HK-2 (cell line): ENCODE data around the gene ATXN10.
A peak's percentile ranks its signal among the peaks of the same experiment; 100 is the strongest.

Experiments used
- DNase-seq: peaks from one replicate; pipeline ENCODE4 v3.0.0-alpha.2; 2018; ENCODE audit not compliant: unreplicated experiment

The ATXN10 gene

DNA sequence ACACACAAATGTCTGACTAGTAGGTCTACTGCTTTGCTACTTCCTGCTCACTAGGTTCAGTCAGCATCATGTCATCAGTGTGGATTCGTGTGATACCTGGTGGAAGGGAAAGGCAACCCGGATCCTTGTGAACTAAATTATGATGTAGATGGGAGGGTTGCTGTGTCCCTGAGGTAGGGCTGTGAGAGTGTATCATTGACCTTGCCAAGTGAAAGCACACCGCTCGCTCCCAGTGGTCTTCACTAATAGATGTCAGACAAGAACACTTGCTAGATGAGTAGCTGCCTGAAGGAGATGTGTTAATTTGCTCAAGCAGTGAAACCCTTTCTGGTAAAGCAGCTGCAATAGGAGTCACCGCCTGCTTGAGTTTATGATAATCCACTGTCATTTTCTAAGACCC, 185.9 kb downstream of the ATXN10 start:
- DNase-seq = no peak

DNA sequence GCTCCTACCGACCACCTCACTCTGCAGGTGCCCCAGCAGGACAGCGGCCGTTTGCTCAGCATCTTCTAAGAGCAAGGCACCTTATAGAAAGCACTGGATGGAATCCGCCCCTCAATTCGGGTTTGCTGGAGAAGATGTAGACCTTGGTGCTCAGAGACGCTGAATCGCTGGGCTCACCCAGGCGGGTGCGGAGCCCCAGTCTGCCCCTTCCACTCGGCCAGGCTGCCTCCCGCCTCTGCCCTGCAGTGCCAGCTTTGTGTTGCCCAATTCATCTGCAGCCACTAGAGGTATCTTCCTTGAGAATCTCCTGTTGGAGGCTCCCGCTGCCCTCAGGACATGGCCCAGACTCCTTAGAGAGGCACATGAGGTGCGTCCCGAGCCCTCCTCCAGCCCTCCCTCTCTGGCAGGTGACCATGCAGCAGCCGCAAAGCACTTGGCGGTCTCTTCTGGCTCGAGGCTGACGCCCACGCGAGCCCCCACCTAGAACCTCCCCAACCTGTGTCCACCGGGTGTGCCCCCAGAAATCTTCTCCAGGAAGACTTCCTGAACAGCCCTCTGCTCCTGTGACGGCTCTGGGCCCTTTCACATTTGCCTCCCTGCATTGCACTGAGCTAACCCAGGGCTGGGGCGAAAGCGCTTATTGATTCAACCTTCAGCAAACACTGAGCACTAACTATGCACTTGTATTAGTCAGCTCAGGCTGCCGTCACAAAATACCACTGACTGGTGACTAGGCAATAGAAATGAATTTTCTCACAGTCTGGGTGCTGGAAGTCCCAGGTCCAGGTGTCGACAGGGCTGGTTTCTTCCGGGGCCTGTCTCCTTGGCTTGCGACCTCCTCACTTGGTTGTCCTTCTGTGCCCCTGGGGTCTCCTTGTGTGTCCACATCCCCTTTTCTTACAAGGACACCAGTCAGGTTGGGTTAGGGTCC, 187.9 kb downstream of the ATXN10 start:
- DNase-seq = no peak

DNA sequence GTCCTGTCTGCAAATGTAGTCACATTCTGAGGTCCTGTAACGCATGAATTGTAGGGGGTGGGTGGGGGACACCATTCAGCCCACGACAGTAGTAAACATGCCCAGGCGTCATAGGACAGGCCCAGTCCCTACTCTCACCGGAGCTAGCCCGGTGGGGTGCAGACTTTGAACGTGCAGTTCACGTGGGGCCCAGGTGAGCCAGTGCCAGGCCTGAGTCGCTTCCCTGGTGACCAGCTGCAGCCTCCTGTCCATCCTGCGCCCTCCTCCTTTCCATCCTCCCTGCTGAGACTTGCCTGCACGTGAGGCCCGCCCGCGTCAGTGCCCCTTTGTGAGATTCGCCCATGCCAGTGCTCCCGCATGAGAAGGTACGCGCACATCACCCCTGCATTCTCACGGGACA, 188.6 kb downstream of the ATXN10 start:
- DNase-seq = no peak

DNA sequence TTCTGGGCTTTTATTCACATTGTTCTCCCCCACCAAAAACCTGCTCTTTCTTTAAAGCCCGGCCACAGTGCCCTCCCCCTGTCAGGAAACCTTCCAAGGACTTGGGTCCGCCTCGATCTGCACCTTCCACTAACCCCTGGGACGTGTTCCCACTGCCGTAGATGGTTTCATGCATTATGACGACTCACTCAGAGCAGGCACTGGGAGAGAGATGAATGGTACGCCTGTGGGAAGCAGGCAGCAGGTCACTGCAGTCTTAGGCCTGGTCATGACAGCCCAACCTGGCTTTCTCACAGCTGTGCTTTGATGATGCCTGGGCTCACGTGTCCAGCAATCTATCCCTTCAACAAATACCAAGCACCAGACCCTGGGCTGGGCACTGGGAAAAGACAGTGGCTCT, 189.6 kb downstream of the ATXN10 start:
- no peak for DNase-seq

DNA sequence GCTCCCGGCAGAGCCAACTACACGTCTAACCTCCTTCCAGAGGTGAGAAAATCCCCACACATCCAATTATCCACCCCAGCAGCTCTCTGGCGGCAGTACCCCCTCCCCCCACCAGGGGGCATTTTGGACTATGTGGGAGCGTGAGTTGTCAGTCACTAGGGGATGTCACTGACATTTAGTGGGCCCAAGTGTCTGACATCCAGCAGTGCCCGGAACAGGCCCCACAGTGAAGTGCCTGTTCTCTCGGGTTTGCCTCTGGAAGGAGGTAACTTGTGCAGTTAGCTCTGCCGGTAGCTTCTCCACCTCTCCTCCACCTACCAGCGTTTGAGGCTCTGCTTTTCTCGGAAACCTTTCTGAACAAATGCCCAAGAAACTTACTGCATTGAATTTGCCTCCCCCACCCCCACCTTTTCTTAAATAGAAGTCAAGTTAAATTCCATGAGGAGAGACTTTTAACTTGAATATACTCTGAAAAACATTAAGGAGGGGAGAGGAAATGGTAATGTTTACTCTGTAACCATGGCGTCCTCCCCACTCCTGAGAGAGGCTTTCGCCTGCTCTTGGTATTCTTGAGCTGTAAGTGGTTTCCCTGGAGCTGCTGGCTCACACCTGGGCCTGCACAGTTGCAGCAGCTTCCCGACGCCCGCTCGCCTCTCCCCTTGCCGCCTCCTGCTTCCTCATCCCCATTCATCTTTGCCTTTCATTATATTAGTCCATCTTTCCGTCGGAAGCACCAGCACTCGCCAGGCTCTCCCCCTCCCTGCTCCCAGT, 192.5 kb downstream of the ATXN10 start:
- DNase-seq = peak; percentile 72

DNA sequence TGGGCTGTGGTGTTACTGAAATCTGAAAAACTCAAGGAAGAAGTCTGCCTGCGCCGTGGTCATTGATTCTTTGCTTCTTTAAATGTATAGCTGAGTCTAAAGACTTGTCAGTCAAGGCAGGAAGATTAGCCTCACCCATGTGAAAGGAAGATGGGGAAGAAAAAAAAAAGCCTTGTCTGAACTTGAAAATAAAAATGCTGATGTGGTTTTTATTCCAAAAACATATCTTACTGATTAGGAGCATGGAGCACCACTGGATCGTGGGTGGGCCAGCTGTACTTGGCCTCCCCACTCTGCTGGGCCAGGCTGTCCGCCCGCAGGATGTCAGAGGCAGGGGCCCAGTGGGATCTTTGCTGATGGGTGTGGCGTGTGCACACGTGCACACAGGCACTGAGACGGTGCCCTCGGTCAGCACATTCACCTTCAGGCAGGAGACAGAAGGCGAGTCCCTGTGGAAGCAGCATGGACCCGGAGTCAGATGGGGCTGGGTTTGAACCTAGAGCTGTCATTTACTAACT, 193.4 kb downstream of the ATXN10 start:
- DNase-seq = no peak

DNA sequence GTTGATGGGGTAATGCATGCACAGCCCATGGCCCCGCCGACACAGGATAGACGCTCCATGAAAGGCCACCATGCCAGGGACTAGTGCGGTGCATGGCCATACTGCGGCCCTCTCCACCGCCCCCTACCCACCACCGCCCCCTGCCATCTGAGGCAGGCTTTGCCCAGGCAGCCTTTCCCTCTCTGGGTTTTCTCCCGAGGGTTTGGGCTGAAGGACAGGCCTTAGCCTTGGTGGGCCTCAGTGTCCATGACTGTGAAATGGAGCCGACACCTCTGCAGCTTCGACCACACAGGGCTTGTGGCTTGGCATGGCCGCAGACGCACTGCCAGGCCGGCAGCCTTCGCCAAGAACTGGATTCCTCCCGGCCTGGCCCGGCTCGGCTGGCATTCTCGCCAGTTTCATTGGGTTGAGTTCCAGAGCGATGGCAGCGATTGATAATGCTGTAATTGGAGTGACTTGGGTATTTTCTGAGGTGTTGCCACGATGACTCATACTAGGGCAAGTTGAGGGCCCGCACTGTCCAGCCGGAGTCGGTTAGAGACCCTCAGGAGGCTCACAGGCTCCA, 194.0 kb downstream of the ATXN10 start:
- no peak for DNase-seq

DNA sequence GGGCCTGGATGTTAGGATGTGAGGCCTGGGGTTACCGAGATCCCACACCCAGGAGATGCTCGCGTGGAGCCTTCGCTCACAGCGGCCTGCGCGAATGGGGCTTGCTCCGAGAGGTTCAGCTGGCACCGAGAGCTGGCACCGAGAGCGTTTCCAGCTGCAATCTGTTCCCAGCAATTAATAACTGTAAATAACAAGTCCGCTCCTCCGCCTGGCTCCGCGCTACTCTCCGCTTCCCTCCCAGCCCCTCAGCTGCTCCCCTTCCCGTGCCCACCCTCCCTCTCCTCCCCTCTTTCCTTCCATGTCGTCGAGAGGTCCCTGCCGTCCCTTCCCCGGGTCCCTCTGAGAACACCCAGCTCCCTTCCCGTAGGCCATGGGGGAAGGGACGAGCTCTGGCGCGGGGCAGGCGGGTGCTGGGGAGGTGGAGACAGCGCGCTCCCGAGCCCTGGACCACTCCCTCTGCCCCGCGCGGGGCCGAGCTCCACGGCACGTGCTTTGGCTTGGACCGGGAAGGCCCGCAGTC, 194.6 kb downstream of the ATXN10 start:
- DNase-seq = no peak

DNA sequence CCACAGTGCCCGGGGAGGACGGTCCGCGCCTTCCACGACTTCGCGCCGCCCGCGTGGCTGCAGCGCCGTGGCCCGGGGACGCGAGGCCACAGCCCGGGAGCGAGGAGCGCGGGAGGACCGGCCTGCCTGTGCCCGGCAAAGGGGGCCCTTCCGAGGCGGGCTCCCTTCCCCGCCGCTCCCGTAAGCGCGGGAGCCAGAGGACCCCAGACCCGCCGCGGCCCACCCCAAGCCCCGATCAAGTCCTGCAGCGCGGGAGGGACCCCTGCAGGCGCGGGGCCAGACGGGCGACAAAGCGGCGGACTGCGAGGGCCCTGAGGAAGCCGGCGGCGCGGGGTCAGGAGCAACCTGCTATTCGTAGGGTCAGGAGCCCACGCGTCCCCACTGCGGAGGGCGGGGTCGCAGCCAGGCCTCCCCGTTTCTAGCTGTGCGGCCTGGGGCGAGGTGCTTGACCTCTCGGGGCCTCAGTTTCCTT, 195.0 kb downstream of the ATXN10 start:
- DNase-seq = no peak

DNA sequence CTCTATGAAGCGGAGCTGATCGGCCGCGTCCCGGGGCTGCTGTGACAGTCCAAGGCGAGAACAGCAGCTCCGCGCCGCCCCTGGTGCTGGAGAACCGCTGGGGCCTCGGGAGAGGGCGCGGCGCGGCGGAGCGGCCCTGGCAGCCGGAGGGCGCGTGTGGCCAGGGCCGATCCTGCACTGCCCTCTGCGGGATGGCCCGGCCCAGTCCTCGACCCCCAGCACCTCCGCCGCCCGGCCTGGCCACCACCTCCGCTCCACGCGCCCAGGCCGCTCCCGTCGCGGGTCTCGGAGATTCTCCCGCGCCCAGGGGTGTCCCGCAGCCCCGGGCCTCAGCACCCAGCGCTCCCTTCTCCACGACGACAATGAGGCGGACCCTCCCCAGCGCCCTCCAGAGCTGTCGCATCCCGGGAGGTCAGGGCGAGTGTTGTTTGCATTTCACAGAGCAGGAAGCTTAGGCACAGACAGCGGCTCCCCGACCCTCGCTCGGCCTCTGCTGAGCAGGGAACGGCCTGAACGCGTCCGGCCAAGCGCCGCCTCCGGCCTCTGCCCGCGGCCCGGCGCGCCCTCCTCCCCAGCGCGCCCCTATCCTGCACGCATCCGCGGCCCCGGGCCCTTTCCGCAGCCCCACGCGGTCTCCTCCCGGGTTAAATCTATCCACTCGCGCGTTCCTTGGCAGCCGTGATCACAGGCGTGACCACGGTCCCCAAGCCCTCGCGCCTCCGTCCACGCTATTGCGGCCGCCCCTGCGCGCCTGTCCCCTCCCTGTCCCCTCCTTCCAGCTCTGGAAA, 195.7 kb downstream of the ATXN10 start:
- peak; percentile 43 for DNase-seq

DNA sequence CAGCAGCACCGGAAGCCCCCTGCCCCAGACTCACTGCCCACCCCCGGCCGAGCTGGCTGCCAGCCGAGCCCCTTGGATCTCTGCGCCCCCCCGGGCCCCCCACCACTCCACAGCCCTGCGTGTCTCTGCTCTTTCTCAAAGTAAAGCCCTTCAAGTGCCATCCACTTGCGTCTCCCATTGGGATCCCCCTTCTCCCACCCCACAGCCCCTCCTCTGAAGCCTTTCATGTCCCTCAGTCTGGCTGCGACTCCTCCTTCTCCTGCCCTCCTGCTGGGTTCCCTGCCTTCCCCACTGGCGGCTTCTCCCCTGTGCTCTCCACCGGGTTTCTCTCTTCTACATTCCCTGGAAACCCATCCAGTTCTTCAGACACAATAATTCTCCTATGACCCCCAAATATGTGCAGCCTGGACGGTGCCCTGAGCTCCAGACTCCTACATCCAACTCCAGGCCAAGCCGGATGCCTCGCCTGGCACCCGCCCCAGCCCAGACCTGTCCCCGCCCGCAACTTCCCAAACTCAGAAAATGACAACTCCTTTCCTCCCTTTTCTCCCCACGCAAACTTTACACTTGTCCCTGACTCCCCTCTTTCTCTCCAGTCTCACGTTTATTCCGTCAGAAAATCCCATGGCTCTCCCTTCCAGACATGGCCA, 196.4 kb downstream of the ATXN10 start:
- no peak for DNase-seq

DNA sequence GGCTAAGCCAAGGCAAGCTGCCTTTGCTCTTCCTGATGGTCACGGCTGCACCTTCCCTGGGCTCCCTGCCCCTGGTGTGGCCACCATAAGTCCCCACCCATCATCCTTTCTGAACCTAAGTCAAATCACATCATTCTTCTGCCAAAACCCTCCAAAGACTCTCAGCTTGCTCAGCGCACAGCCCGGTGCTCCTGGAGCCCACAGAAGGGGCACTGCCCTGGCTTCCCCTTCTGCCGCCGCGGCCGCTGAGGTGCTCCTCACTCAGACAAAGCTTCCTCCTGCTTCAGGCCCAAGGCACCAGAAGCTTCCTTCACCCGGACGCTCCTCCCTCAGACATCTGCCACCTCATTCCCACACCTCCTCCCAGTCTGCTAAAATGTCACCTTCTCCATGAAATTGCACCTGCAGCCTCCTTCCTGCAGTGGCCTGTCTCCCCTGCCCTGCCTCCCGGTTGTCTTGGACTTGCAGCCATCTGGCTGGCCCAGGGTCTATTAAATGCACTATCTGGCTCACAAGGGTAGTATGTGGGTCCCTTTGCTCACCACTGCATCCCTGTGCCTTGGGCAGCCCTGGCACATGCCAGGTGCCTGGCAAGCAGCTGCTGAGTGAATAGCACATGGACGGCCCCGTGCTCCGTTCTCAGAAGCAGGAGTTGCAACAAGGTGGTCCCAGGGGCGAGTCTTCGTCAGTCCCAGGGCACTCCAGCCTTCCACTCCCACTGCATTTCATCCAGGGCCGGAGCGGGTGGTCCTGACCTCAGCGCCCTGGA, 197.1 kb downstream of the ATXN10 start:
- no peak for DNase-seq

DNA sequence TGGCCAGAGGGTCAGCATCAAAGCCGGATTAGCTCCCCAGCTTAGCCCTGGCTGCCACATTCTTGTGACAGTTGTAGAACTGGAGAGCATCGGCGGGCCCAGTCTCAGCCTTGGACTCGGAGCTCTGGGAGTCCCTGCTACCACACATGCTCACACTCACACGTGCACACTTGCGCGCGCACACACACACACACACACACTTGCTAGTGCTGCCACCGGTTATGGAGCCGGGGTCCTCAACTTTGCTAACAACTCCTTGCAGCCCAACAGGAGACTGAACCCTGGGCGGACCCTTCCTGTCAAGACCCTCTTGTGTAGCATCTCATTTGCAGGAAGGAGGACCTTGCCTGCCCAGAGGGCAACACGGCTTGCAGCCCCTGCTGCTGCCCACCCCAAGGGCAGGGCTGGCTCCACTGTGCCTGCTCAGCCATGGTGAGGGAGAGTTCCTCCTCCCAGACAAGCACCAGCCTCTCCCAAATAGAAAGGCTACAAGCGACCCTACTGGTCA, 197.8 kb downstream of the ATXN10 start:
- no peak for DNase-seq

DNA sequence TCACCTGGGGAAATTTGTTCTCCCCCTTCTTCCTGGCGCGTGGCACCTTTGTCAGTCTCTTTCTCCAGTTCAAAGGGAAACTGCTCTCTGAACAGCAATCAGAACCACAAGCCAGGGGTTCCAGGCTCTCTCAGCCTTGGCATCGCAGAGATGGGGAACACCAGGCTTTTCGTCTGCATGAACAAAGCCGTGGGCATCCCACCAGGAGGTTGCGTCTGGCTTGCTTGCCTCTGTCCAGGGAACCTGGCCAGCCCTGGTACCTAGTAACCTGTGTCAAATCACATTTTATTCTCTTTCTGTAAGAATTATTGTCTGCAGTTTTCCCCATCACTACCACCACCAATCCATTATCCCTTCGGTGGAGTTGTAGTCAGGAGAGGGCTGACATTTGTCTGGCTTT, 198.4 kb downstream of the ATXN10 start:
- DNase-seq = no peak

DNA sequence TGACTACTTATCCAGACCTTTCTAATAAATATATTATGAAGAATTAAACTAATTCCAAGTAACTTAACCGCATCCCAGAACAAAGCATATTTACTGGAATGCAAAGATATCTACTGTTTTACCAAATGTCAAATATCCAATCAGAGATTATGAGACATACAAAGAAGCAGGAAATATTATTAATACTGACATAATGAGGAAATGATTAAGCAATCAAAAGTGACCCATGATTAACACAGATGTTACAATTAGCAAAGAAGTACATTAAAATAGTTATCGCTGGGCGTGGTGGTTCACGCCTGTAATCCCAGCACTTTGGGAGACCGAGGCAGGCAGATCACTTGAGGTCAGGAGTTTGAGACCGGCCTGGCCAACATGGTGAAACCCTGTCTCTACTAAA, 200.1 kb downstream of the ATXN10 start:
- DNase-seq = no peak

DNA sequence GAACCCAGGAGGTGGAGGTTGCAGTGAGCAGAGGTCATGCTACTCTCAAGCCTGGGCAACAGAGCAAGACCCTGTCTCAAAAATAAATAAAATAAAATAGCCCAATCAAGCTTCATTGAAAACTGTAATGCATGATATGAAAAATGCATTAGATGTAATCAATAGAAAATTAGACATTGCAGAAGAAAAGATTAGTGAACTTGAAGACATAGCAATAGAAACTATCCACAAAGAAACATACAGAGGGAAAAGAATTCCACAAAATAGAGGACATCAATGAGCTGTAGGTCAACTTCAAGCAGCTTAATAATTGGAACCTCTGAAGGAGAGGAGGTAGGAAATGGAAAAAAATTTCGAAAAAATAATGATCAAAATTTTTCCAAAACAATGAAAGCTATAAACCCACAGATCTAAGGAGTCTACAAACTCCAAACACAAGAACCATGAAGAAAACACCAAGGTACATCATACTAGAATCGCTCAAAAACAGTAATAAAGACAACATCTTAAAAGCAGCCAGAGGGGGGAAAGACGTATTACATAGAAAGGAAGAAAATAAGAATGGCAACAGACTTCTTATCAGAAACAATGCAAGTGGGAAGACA, 201.1 kb downstream of the ATXN10 start:
- DNase-seq = no peak

DNA sequence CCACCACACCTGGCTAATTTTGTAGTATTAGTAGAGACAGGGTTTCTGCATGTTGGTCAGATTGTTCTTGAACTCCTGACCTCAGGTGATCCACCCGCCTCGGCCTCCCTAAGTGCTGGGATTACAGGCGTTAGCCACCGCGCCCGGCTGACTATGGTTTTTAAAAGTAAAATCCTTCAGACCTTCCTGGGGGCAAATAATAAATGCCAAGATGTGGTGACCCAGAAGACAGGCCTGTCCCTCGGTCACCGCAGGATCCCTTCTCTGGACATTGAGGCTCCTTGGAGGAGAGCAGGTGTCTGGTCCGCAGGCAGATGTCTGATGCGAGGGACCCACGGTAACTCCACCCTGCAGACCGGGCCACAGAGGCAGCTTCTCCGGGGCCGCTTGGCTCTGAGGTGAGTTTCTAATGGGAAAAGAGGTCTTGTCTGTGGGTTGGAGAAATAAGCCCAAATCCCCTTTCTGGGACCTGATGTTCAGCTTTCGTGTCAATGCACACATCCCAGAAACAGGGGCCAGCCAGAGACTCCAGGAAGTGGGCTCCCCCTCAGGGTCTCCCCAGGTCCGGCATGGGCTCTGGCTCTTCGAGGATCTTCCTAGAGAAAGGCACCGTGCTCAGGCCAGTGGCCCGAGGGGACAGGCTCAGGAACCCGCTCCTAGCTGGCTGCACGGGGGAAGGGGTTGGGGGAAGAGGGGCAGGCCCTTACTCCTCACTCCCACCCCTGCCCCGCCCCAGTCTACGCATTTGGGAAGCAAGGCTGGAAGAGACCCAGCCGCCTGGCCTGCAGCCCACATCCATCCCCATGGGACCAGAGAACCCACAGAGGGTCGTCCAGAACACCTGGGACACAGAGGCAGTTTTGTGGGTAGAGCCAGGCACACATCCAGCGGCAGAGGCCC, 204.8 kb downstream of the ATXN10 start:
- DNase-seq = no peak

DNA sequence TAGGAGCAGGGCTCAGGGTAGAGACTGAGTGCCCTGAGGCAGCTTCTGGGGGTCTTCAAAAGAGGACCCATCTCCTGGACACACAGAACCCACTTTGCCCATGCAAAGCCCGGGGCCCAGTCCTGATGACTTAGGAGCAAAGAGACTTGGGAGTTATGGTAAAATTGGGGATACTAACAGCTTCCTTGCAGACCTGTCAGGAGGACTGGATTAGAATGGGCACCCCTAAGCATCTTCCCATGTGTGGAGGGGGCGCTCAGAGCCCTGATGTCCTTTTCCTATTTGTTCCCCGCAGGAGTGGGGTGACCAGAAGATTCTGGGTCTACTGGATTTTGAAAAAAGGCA, 205.4 kb downstream of the ATXN10 start:
- no peak for DNase-seq
